Omental fat pad (tissue), 4 donors: ENCODE measurements around the gene REG1A. TPM values are rescaled to one million over a fixed set of nuclear protein-coding genes. Genes with fewer than 3 reads are reported as not detected.

Experiments
- ATAC-seq: fragments of 150-250 bp; one replicate; pipeline ENCODE4 v1.9.1; 2016; ENCODE audit warnings: mild to moderate bottlenecking, moderate library complexity; ENCODE audit not compliant: low FRiP score
- DNase-seq: peaks from one replicate; pipeline ENCODE4 v3.0.0-alpha.2; 2019; ENCODE audit warnings: low spot score
- CTCF ChIP-seq, 3 donors: fragments of 450-650 bp; IDR thresholded peaks; one replicate each; pipeline ENCODE4 v1.5.1; 2016 to 2017; ENCODE audit warnings: antibody characterized with exemption in 3 of 3, mild to moderate bottlenecking in 3 of 3, moderate library complexity in 2 of 3
- total RNA-seq, 4 donors: library from RNA; depleted of rRNA; stranded (reverse); fragments of >200 nt; gene quantifications; one replicate each; pipeline ENCODE4 v1.1.0, GENCODE V29; 2016

REG1A gene
- total RNA-seq = 1 to 10 TPM in 1 of 4 donors, not detected in 3; 1.5 TPM

GRCh38 chr2:79120194-79120713, at the start of gene REG1A:
Gene REG1A, plus strand, starts transcription at chr2:79120488. Its CDS starts 374 bp downstream, at chr2:79120862.
- DNase-seq (no peak), ATAC-seq (no peak)
- TF ChIP-seq CTCF (IDR thresholded peaks at IDR 0.05) = no peak

- no peak for TF ChIP-seq CTCF (IDR thresholded peaks at IDR 0.05)
- no peak for DNase-seq
- ATAC-seq = no peak
Observed at GRCh38 chr2:79071078-79071477, 49.2 kb upstream of the REG1A start.

- DNase-seq (no peak), ATAC-seq (no peak)
- no peak for TF ChIP-seq CTCF (IDR thresholded peaks at IDR 0.05)
Observed at GRCh38 chr2:79082987-79083386, 37.3 kb upstream of the REG1A start.

- DNase-seq (no peak), ATAC-seq (no peak)
- no peak for TF ChIP-seq CTCF (IDR thresholded peaks at IDR 0.05)
Observed at GRCh38 chr2:79083597-79084251, 36.6 kb upstream of the REG1A start.

GRCh38 chr2:79084495-79085135, 35.7 kb upstream of the REG1A start:
- TF ChIP-seq CTCF (IDR thresholded peaks at IDR 0.05) = no peak
- no peak for DNase-seq
- no peak for ATAC-seq

- ATAC-seq (no peak), DNase-seq (no peak)
- TF ChIP-seq CTCF (IDR thresholded peaks at IDR 0.05) = no peak
Observed at GRCh38 chr2:79085382-79085781, 34.9 kb upstream of the REG1A start.

GRCh38 chr2:79086255-79086654, 34.0 kb upstream of the REG1A start:
- DNase-seq = no peak
- no peak for ATAC-seq
- TF ChIP-seq CTCF (IDR thresholded peaks at IDR 0.05) = no peak
